ENCODE data around the gene CLASRP.

The CLASRP gene

GRCh38 chr19:45095496-45096413 is 56.9 kb downstream of the CLASRP start:
- no peak for TF ChIP-seq CTCF (IDR thresholded peaks at IDR 0.05; ENCODE audit: borderline replicate concordance, insufficient read depth, low read depth, low read length)
- H3K4me3 ChIP-seq (ENCODE audit: low read depth, low read length), result no peak overlapping the region

DNA sequence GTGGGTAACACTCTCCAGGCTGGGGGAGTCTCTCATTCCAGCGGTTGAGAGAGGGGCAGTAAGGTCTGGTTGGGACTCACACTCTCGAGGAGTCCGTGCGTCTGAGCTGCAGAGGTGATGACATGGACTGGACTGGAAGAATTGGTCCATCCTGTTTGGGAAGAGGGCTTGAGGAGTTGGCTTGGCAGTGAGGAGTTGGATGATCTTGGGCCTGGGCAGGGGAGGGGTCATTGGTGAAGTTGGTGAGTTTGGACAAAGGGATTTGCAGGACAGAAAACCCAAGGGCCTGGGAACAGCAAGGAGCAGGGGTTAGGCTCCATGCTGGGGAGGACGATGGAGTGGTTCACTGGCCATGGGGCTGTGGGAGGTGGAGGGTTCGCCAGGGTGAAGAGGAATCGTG is 57.9 kb downstream of the CLASRP start:
- no peak for TF ChIP-seq CTCF (IDR thresholded peaks at IDR 0.05; ENCODE audit: borderline replicate concordance, insufficient read depth, low read depth, low read length)
- no peak overlapping the region for H3K4me3 ChIP-seq (ENCODE audit: low read depth, low read length)

- H3K4me3 ChIP-seq (ENCODE audit: low read depth, low read length), result no peak overlapping the region
- TF ChIP-seq CTCF (IDR thresholded peaks at IDR 0.05; ENCODE audit: borderline replicate concordance, insufficient read depth, low read depth, low read length), result no peak
Observed at GRCh38 chr19:45097450-45097775, 58.6 kb downstream of the CLASRP start.

- H3K4me3 ChIP-seq (ENCODE audit: low read depth, low read length), result no peak overlapping the region
- no peak for TF ChIP-seq CTCF (IDR thresholded peaks at IDR 0.05; ENCODE audit: borderline replicate concordance, insufficient read depth, low read depth, low read length)
Observed at GRCh38 chr19:45097776-45098520, 59.1 kb downstream of the CLASRP start.

DNA sequence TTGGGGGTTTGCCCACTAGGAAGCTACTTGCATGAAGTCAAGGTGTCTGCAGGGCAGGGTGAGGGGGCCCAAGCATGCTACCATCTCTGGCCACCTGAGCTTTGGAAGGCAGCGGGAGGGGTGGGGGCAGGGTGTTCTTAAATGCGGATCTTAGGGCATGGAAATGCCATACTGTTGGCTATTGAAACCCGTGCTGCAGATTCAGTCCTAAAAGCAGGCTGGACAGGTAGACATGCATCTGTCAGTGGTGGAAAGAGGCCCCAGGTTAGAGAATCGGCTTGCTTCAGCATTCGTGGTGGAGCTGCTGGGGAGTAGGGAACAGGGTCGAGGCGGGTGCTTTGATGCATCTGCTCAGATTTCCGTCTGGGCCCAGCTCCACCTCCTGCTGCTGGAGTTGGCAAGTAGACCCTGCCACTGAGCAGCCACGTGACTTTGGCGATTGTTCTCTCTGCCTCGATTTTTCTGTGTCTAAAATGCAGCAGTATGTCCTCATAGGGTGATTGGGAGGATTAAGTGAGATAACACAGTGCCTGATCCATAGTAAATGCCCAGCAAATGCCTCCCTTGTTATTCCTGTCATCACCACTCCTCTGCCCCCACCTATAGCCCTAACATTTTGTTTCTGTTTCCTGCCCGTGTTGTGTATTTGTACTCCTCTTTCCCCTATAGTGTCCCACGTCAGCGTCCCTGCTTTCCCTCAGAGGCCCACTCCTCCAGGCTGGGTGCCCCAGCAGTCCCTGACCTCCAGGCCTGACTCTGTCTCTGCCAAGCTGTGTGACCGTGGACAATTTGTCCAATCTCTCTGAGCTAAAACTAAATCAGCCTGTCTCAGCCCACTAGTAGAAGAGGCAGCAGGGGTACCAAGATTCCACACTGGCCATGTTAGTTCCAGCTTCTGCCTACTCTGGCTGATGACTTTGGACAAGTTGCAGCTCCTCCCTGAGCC is 59.9 kb downstream of the CLASRP start:
- no peak overlapping the region for H3K4me3 ChIP-seq (ENCODE audit: low read depth, low read length)
- TF ChIP-seq CTCF (IDR thresholded peaks at IDR 0.05; ENCODE audit: borderline replicate concordance, insufficient read depth, low read depth, low read length), result no peak

- no peak overlapping the region for H3K4me3 ChIP-seq (ENCODE audit: low read depth, low read length)
- no peak for TF ChIP-seq CTCF (IDR thresholded peaks at IDR 0.05; ENCODE audit: borderline replicate concordance, insufficient read depth, low read depth, low read length)
Observed at GRCh38 chr19:45099467-45100191, 60.8 kb downstream of the CLASRP start.

All from GM12875 (cell line).